HTERT RPE-1 (cell line): ENCODE results near the gene ARHGEF17.

Source experiments
- in situ Hi-C: fragments of 300-500 bp; cut with MboI; formaldehyde crosslinking; loops from 4 replicates; pipeline ENCODE4 v1.14.3; 2020; ENCODE audit warnings: low sequenced_read_pairs

Gene ARHGEF17

GRCh38 chr11:73313652-73314051, 5.6 kb downstream of the ARHGEF17 start:
- in situ Hi-C loops: no loop called here

- in situ Hi-C loops: no loop called here
These were observed 6.3 kb downstream of the ARHGEF17 start for GRCh38 chr11:73314117-73314961.

GRCh38 chr11:73315293-73316020, 7.4 kb downstream of the ARHGEF17 start:
- in situ Hi-C loops: no loop called here

- in situ Hi-C loops: no loop called here
These were observed 8.3 kb downstream of the ARHGEF17 start for GRCh38 chr11:73316422-73316821.

GRCh38 chr11:73317373-73317772, 9.3 kb downstream of the ARHGEF17 start:
- in situ Hi-C loops: no loop called here

GRCh38 chr11:73317803-73318202, 9.7 kb downstream of the ARHGEF17 start:
- in situ Hi-C loops: no loop called here

- in situ Hi-C loops: no loop called here
These were observed 10.5 kb downstream of the ARHGEF17 start for GRCh38 chr11:73318501-73319011.

GRCh38 chr11:73320763-73321603, 12.9 kb downstream of the ARHGEF17 start:
- in situ Hi-C loops: no loop called here

GRCh38 chr11:73321604-73322381, 13.7 kb downstream of the ARHGEF17 start:
- in situ Hi-C loops: no loop called here

- in situ Hi-C loops: no loop called here
These were observed 14.6 kb downstream of the ARHGEF17 start for GRCh38 chr11:73322382-73323306.

GRCh38 chr11:73323464-73323863, 15.4 kb downstream of the ARHGEF17 start:
- in situ Hi-C loops: no loop called here

- in situ Hi-C loops: no loop called here
These were observed 16.0 kb downstream of the ARHGEF17 start for GRCh38 chr11:73324116-73324515.

GRCh38 chr11:73324665-73325035, 16.6 kb downstream of the ARHGEF17 start:
- in situ Hi-C loops: no loop called here

- in situ Hi-C loops: no loop called here
These were observed 17.2 kb downstream of the ARHGEF17 start for GRCh38 chr11:73325036-73325981.

- in situ Hi-C loops: no loop called here
These were observed 19.1 kb downstream of the ARHGEF17 start for GRCh38 chr11:73326929-73327811.

- in situ Hi-C loops: no loop called here
These were observed 19.8 kb downstream of the ARHGEF17 start for GRCh38 chr11:73327812-73328364.

GRCh38 chr11:73330569-73331093, 22.6 kb downstream of the ARHGEF17 start:
- in situ Hi-C loops: no loop called here
